ENCODE results near the gene FAR2. TPM values are rescaled to one million over a fixed set of nuclear protein-coding genes. Genes with fewer than 3 reads are reported as not detected.

Gene FAR2
- total and polyA plus RNA-seq, 2 experiments from 2014 or later, result 18.7 to 22.6 TPM

DNA sequence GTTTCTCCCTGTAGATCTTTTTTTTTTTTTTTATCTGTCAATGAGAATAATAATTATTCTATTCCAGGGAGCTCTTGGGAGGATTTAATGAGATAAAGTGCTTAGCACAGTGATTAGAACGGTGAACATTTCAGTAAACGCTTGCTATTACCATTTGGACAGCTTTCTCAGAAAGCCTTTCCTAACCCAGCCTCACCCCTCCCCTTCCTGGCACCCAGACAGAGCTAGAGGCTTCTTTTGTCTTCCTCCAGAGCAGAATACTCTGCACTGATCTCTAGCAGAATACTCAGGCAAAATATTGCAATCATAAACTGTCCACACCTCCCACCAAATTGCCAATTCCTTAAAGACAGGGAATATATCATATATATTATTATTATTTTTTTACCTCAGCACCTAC lies 165.3 kb downstream of the FAR2 start:
- no peak for TF ChIP-seq EZH2 (IDR thresholded peaks at IDR 0.05; ENCODE audit: low read depth, unreplicated experiment)
- no peak for TF ChIP-seq NANOG (IDR thresholded peaks at IDR 0.05; ENCODE audit: borderline replicate concordance)
- H3K27ac ChIP-seq (ENCODE audit: low read depth), result no peak overlapping the region
- no peaks in the 10 kb centered on the region for H3K4me1 ChIP-seq (ENCODE audit: insufficient read depth)
- Mint-ChIP-seq H3K27me3 (ENCODE audit: insufficient read depth, low read depth, poor library complexity) (no peaks in the 10 kb centered on the region), H3K9me3 (no peaks in the 10 kb centered on the region), H3K4me1 (peaks cover 15% of the 10 kb centered on the region; the same call in 2 of the 3 replicates), H3K4me3 (no peak overlapping the region), H3K36me3 (ENCODE audit: low read depth) (no peaks in the 10 kb centered on the region), H3K27ac (no peak overlapping the region)
- H4K20me1 ChIP-seq (replicated peaks; ENCODE audit: insufficient read depth), result no peaks in the 10 kb centered on the region
- no peaks in the 10 kb centered on the region for H3K27me3 ChIP-seq (ENCODE audit: insufficient read depth)
- ATAC-seq (no peak), DNase-seq (ENCODE audit: low spot score) (no peak)
- no peak overlapping the region for H3K4me3 ChIP-seq
- no peaks in the 10 kb centered on the region for H3F3A ChIP-seq (replicated peaks; ENCODE audit: low read depth)
- H3K4me2 ChIP-seq, result no peak overlapping the region
- H2AFZ ChIP-seq, result no peak overlapping the region
- no peaks in the 10 kb centered on the region for H3K79me2 ChIP-seq (replicated peaks; ENCODE audit: insufficient read depth)
- no peaks in the 10 kb centered on the region for H3K36me3 ChIP-seq (ENCODE audit: insufficient read depth)
- no peaks in the 10 kb centered on the region for H3K9me2 ChIP-seq (ENCODE audit: insufficient read depth)

DNA sequence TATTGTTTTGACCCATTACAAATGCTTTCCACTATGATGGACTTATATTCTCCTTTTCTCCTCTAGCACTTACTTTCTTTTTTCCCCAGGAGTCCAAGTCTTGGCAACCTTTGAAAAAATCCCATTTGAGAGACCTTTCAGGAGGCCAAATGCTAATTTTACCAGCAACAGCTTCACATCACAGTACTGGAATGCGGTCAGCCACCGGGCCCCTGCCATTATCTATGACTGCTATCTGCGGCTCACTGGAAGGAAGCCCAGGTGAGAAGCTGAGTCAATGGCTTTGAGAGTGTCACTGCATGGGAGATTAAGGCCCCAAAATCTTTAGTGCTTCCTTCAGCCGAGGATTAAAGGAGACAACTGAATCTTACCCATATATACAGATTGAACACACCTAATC lies 167.7 kb downstream of the FAR2 start:
- H3K4me2 ChIP-seq, result no peak overlapping the region
- no peak overlapping the region for H3K27ac ChIP-seq (ENCODE audit: low read depth)
- peaks cover 15% of the 10 kb centered on the region; the same call in 2 of the 3 replicates for H3K4me1 Mint-ChIP-seq
- H3K4me1 ChIP-seq (ENCODE audit: insufficient read depth), result no peaks in the 10 kb centered on the region
- ATAC-seq, result peak; percentile 82
- H3F3A ChIP-seq (replicated peaks; ENCODE audit: low read depth), result no peaks in the 10 kb centered on the region
- H3K4me3 Mint-ChIP-seq, result no peak overlapping the region
- no peaks in the 10 kb centered on the region for H4K20me1 ChIP-seq (replicated peaks; ENCODE audit: insufficient read depth)
- H3K9me3 Mint-ChIP-seq, result peaks cover 10% of the 10 kb centered on the region
- TF ChIP-seq, protein P1, sequence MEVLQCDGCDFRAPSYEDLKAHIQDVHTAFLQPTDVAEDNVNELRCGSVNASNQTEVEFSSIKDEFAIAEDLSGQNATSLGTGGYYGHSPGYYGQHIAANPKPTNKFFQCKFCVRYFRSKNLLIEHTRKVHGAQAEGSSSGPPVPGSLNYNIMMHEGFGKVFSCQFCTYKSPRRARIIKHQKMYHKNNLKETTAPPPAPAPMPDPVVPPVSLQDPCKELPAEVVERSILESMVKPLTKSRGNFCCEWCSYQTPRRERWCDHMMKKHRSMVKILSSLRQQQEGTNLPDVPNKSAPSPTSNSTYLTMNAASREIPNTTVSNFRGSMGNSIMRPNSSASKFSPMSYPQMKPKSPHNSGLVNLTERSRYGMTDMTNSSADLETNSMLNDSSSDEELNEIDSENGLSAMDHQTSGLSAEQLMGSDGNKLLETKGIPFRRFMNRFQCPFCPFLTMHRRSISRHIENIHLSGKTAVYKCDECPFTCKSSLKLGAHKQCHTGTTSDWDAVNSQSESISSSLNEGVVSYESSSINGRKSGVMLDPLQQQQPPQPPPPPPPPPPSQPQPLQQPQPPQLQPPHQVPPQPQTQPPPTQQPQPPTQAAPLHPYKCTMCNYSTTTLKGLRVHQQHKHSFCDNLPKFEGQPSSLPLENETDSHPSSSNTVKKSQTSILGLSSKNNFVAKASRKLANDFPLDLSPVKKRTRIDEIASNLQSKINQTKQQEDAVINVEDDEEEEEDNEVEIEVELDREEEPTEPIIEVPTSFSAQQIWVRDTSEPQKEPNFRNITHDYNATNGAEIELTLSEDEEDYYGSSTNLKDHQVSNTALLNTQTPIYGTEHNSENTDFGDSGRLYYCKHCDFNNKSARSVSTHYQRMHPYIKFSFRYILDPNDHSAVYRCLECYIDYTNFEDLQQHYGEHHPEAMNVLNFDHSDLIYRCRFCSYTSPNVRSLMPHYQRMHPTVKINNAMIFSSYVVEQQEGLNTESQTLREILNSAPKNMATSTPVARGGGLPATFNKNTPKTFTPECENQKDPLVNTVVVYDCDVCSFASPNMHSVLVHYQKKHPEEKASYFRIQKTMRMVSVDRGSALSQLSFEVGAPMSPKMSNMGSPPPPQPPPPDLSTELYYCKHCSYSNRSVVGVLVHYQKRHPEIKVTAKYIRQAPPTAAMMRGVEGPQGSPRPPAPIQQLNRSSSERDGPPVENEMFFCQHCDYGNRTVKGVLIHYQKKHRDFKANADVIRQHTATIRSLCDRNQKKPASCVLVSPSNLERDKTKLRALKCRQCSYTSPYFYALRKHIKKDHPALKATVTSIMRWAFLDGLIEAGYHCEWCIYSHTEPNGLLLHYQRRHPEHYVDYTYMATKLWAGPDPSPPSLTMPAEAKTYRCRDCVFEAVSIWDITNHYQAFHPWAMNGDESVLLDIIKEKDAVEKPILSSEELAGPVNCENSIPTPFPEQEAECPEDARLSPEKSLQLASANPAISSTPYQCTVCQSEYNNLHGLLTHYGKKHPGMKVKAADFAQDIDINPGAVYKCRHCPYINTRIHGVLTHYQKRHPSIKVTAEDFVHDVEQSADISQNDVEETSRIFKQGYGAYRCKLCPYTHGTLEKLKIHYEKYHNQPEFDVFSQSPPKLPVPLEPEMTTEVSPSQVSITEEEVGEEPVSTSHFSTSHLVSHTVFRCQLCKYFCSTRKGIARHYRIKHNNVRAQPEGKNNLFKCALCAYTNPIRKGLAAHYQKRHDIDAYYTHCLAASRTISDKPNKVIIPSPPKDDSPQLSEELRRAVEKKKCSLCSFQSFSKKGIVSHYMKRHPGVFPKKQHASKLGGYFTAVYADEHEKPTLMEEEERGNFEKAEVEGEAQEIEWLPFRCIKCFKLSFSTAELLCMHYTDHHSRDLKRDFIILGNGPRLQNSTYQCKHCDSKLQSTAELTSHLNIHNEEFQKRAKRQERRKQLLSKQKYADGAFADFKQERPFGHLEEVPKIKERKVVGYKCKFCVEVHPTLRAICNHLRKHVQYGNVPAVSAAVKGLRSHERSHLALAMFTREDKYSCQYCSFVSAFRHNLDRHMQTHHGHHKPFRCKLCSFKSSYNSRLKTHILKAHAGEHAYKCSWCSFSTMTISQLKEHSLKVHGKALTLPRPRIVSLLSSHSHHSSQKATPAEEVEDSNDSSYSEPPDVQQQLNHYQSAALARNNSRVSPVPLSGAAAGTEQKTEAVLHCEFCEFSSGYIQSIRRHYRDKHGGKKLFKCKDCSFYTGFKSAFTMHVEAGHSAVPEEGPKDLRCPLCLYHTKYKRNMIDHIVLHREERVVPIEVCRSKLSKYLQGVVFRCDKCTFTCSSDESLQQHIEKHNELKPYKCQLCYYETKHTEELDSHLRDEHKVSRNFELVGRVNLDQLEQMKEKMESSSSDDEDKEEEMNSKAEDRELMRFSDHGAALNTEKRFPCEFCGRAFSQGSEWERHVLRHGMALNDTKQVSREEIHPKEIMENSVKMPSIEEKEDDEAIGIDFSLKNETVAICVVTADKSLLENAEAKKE (CRISPR knock-in tag; IDR thresholded peaks at IDR 0.05), result peak; percentile 81
- TF ChIP-seq CREB1 (CRISPR knock-in tag; IDR thresholded peaks at IDR 0.05; ENCODE audit: low read depth) (no peak), EZH2phosphoT487 (IDR thresholded peaks at IDR 0.05; ENCODE audit: unreplicated experiment) (no peak), ZNF331 (CRISPR knock-in tag; IDR thresholded peaks at IDR 0.05; ENCODE audit: low read depth) (no peak)
- TF ChIP-seq, protein P2, sequence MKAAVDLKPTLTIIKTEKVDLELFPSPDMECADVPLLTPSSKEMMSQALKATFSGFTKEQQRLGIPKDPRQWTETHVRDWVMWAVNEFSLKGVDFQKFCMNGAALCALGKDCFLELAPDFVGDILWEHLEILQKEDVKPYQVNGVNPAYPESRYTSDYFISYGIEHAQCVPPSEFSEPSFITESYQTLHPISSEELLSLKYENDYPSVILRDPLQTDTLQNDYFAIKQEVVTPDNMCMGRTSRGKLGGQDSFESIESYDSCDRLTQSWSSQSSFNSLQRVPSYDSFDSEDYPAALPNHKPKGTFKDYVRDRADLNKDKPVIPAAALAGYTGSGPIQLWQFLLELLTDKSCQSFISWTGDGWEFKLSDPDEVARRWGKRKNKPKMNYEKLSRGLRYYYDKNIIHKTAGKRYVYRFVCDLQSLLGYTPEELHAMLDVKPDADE (IDR thresholded peaks at IDR 0.05), result no peak
- TF ChIP-seq, protein P3, sequence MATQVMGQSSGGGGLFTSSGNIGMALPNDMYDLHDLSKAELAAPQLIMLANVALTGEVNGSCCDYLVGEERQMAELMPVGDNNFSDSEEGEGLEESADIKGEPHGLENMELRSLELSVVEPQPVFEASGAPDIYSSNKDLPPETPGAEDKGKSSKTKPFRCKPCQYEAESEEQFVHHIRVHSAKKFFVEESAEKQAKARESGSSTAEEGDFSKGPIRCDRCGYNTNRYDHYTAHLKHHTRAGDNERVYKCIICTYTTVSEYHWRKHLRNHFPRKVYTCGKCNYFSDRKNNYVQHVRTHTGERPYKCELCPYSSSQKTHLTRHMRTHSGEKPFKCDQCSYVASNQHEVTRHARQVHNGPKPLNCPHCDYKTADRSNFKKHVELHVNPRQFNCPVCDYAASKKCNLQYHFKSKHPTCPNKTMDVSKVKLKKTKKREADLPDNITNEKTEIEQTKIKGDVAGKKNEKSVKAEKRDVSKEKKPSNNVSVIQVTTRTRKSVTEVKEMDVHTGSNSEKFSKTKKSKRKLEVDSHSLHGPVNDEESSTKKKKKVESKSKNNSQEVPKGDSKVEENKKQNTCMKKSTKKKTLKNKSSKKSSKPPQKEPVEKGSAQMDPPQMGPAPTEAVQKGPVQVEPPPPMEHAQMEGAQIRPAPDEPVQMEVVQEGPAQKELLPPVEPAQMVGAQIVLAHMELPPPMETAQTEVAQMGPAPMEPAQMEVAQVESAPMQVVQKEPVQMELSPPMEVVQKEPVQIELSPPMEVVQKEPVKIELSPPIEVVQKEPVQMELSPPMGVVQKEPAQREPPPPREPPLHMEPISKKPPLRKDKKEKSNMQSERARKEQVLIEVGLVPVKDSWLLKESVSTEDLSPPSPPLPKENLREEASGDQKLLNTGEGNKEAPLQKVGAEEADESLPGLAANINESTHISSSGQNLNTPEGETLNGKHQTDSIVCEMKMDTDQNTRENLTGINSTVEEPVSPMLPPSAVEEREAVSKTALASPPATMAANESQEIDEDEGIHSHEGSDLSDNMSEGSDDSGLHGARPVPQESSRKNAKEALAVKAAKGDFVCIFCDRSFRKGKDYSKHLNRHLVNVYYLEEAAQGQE (IDR thresholded peaks at IDR 0.05; ENCODE audit: unreplicated experiment), result no peak
- TF ChIP-seq, protein P4, sequence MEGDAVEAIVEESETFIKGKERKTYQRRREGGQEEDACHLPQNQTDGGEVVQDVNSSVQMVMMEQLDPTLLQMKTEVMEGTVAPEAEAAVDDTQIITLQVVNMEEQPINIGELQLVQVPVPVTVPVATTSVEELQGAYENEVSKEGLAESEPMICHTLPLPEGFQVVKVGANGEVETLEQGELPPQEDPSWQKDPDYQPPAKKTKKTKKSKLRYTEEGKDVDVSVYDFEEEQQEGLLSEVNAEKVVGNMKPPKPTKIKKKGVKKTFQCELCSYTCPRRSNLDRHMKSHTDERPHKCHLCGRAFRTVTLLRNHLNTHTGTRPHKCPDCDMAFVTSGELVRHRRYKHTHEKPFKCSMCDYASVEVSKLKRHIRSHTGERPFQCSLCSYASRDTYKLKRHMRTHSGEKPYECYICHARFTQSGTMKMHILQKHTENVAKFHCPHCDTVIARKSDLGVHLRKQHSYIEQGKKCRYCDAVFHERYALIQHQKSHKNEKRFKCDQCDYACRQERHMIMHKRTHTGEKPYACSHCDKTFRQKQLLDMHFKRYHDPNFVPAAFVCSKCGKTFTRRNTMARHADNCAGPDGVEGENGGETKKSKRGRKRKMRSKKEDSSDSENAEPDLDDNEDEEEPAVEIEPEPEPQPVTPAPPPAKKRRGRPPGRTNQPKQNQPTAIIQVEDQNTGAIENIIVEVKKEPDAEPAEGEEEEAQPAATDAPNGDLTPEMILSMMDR (conservative IDR thresholded peaks at IDR 0.05; ENCODE audit: low read depth in 2 of 2), result no peak
- no peaks in the 10 kb centered on the region for H3K79me2 ChIP-seq (replicated peaks; ENCODE audit: insufficient read depth)
- H3K36me3 ChIP-seq (ENCODE audit: insufficient read depth), result no peaks in the 10 kb centered on the region
- H3K4me3 ChIP-seq, result no peak overlapping the region
- H3K9me2 ChIP-seq (ENCODE audit: insufficient read depth), result peaks cover 2% of the 10 kb centered on the region; the same call in 1 of the 2 replicates
- H3K27me3 Mint-ChIP-seq (ENCODE audit: insufficient read depth, low read depth, poor library complexity), result no peaks in the 10 kb centered on the region
- H3K27me3 ChIP-seq (ENCODE audit: insufficient read depth), result no peaks in the 10 kb centered on the region
- H3K36me3 Mint-ChIP-seq (ENCODE audit: low read depth), result peaks cover 14% of the 10 kb centered on the region
- 0 out of 2 replicates have a peak overlapping the region, but pooled peaks have one; percentile 25 for H3K27ac Mint-ChIP-seq
- DNase-seq (ENCODE audit: low spot score), result peak; percentile 52
- H2AFZ ChIP-seq, result no peak overlapping the region

Data from GM23338 (cell line).